ENCODE results near the gene NKD2. TPM values are rescaled to one million over a fixed set of nuclear protein-coding genes. Genes with fewer than 3 reads are reported as not detected.
A peak's percentile ranks its signal among the peaks of the same experiment; 100 is the strongest.

Gene NKD2
- total RNA-seq, 3 donors from 2014 or later: 0.54 to 0.94 (median 0.58) TPM

DNA sequence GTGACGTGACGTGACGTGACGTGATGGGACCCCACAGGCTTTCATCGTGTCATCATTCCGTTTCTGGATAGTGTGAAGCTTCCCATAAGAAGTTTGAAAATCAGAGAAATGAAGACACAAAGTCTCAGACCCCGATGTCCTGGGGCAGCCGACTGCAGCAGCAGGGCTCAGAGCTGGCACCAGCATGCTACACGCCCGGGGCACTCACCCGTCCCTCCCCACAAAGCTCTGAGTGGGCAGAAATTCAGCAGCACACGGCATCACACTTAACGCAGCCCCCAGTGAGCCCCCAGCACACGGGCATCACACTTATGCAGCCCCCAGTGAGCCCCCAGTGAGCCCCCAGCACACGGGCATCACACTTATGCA is 61.1 kb downstream of the NKD2 start:
- Mint-ChIP-seq H3K4me3 (no peak overlapping the region), H3K27me3 (ENCODE audit: low read depth) (no peaks in the 10 kb centered on the region), H3K36me3 (ENCODE audit: insufficient read depth) (no peaks in the 10 kb centered on the region), H3K9me3 (no peaks in the 10 kb centered on the region), H3K4me1 (ENCODE audit: low read depth) (no peaks in the 10 kb centered on the region)
- ATAC-seq (no peak), DNase-seq (no peak)

DNA sequence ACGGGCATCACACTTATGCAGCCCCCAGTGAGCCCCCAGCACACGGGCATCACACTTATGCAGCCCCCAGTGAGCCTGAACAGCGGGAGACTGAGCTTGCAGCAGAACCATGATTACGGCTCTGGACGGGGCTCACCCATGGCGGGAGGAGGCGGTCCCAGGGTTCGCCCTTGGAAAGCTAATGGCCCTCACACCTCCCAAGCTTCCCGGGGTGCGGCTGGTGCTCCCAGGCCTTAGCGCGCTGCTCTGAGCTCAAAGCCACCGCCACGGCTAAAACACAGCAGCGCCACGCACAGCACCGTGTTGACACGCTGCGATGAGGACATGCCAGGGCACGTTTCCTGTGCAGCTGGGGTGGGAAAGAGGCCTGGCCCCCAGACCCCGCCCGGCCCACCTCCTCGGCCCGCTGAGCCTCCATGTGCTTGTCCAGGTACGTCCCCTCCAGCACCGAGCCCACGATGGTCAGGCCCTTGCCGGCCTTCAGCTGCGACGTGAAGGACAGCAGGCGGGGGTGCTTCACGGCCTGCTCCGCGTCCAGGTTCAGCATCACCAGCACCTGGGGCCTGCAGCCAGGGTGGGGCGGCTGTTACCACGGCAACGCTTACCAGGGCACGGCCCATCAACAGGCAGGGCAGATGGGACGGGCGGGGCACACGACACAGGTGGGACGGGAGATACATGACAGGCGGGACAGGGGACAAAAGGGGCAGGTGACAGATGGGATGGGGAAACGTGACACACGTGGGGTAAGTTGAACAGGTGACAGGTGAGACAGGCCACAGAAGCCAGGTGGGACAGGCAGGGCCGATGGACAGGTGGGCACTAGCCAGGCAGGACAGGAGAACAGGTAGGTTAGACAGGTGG is 64.9 kb downstream of the NKD2 start:
- Mint-ChIP-seq H3K27me3 (ENCODE audit: low read depth) (no peaks in the 10 kb centered on the region), H3K36me3 (ENCODE audit: insufficient read depth) (peaks cover 1% of the 10 kb centered on the region), H3K4me1 (ENCODE audit: low read depth) (no peaks in the 10 kb centered on the region), H3K9me3 (no peaks in the 10 kb centered on the region), H3K4me3 (no peak overlapping the region)
- no peak for DNase-seq
- no peak for ATAC-seq

DNA sequence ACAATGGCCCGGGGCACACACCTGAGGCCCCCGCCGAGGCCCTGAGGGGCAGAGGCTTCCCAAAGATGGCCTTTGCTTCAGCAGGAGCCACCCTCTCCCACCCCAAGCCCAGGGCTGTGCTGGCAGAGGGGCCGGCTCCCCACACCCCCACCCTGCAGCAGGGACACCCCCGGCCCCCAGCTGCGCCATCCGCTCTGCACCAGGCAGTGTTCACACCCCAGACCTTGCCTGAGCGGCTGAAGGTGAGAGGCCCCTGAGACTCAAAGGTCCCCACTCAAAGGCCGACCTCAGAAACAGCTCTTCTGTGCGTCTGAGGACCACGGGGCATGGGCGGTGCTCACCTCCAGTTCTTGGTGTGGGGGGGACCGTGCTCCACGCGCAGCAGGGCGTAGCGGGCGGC is 65.6 kb downstream of the NKD2 start:
- ATAC-seq: no peak
- H3K27me3 Mint-ChIP-seq (ENCODE audit: low read depth): no peaks in the 10 kb centered on the region

DNA sequence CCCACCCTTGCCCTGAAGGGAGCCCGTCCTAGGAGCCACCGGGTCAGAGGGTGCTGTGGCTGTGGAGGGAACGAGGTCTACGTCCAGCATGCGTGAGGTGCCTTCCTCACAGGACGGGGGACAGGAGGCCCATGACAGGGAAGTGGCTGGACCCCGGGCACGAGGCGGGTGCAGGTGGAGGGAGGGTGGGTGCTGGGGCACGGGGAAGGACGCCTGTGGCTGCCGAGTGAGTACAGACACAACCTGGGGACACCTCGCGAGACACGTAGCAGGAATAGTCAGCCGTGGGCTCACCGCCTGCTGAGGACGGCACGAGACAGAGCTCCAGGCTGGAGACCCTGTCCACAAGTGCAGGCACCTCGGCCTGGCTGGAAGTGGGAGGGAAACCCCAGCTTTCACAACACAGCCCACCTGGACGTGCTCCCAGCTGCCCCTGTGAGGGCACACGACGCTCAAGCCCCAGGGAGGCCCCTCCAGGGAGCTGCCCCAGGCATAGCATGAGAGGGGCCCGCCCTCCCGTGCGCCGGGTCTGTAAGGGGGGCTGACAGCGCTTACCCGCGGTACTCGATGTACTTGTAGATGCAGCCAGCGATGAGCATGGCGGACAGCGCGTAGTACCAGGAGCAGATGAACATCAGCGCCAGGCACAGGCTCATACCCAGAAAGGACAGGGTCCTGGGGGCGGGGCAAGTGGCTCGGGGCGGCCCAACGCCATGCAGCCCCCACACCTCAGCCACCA is 66.4 kb downstream of the NKD2 start:
- H3K9me3 Mint-ChIP-seq: no peaks in the 10 kb centered on the region
- DNase-seq (no peak), ATAC-seq (no peak)
- peaks cover 2% of the 10 kb centered on the region for H3K36me3 Mint-ChIP-seq (ENCODE audit: insufficient read depth)
- H3K4me1 Mint-ChIP-seq (ENCODE audit: low read depth): no peaks in the 10 kb centered on the region
- H3K4me3 Mint-ChIP-seq: no peak overlapping the region
- H3K27me3 Mint-ChIP-seq (ENCODE audit: low read depth): no peaks in the 10 kb centered on the region

More for the DNA sequence above, 65.6 kb downstream of the NKD2 start:
- Mint-ChIP-seq H3K9me3 (no peaks in the 10 kb centered on the region), H3K4me1 (ENCODE audit: low read depth) (no peaks in the 10 kb centered on the region), H3K36me3 (ENCODE audit: insufficient read depth) (peaks cover 2% of the 10 kb centered on the region), H3K4me3 (no peak overlapping the region)
- no peak for DNase-seq

DNA sequence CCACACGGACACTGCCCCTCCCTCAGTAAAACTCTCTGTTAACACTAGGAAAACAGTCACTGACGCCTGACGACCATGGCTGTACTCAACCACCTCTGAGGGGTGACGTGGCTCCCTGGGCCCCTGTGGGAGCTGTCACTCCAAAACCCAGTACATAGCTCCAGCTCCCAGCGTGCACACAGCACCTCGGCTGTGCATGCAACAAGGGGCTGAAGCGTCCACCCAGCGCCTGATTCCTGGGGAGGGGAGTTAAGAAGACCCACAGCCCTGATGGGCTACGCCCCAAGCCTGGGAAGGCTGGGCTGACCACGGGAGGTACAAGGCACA is 66.9 kb downstream of the NKD2 start:
- Mint-ChIP-seq H3K9me3 (no peaks in the 10 kb centered on the region), H3K27me3 (ENCODE audit: low read depth) (no peaks in the 10 kb centered on the region), H3K36me3 (ENCODE audit: insufficient read depth) (peaks cover 2% of the 10 kb centered on the region), H3K4me3 (no peak overlapping the region), H3K4me1 (ENCODE audit: low read depth) (no peaks in the 10 kb centered on the region)
- DNase-seq: no peak
- no peak for ATAC-seq

DNA sequence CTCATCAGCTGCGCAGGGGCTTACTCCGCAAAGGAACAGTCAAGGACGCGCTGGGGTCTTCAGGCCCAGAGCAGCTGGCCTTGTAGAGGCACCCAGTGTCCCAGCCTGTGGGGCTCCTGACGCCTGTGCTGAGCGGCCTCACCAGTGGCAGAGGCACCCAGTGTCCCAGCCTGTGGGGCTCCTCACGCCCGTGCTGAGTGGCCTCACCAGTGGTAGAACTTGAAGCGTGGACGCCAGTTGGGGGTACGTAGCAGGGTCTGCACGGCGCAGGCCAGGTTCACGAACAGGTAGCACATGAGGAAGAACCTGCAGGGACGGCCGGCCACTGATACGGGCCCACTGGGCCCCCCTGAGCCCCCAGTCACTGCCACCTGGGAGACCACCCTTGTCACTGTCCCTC is 67.3 kb downstream of the NKD2 start:
- Mint-ChIP-seq H3K9me3 (no peaks in the 10 kb centered on the region), H3K4me1 (ENCODE audit: low read depth) (no peaks in the 10 kb centered on the region), H3K4me3 (no peak overlapping the region), H3K27me3 (ENCODE audit: low read depth) (no peaks in the 10 kb centered on the region), H3K36me3 (ENCODE audit: insufficient read depth) (peaks cover 2% of the 10 kb centered on the region)
- ATAC-seq (no peak), DNase-seq (no peak)

DNA sequence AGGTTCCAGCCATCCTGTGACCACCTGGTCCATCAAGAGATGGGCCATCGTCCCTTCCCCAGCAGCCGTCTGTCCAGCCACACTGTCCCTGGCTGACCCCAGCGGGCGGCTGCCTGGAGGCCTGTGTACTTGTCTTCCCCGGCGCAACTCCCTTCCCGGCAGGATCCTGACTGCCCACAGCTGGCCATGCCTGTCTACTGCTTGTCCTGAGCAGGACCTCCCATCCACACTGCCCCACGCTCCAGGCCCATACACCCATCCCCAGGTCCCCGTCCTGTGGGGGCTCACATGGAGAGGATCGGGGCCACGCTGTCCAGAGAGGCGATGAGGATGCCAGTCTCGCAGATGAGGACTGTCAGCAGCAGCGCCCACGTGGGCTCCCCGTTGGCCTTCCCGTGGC is 67.8 kb downstream of the NKD2 start:
- Mint-ChIP-seq H3K9me3 (no peaks in the 10 kb centered on the region), H3K27me3 (ENCODE audit: low read depth) (no peaks in the 10 kb centered on the region), H3K4me3 (no peak overlapping the region), H3K36me3 (ENCODE audit: insufficient read depth) (peaks cover 5% of the 10 kb centered on the region), H3K4me1 (ENCODE audit: low read depth) (no peaks in the 10 kb centered on the region)
- DNase-seq (no peak), ATAC-seq (peak in 1 of 2 donors; percentile 27)

DNA sequence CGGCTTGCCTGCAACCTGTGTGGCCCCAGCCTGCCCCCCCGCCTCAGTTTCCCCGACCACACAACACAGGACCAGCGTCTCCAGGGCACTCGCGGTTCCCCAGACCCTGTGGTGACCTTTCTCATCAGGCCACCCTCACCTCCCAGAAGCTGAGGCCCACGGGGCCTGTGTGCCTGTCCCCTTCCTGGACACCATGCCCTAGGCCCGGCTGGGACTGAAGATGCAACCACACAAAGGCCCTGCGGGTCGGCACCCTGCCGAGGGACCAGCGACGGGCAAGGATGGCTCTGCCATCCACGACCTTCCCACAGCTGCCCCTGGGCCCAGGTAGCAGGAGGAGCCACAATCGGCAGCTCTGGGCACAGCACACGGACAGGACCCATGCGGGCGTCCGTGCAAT is 68.4 kb downstream of the NKD2 start:
- Mint-ChIP-seq H3K27me3 (ENCODE audit: low read depth) (no peaks in the 10 kb centered on the region), H3K4me1 (ENCODE audit: low read depth) (no peaks in the 10 kb centered on the region), H3K4me3 (no peak overlapping the region), H3K9me3 (no peaks in the 10 kb centered on the region), H3K36me3 (ENCODE audit: insufficient read depth) (peaks cover 5% of the 10 kb centered on the region)
- DNase-seq: no peak
- no peak for ATAC-seq

DNA sequence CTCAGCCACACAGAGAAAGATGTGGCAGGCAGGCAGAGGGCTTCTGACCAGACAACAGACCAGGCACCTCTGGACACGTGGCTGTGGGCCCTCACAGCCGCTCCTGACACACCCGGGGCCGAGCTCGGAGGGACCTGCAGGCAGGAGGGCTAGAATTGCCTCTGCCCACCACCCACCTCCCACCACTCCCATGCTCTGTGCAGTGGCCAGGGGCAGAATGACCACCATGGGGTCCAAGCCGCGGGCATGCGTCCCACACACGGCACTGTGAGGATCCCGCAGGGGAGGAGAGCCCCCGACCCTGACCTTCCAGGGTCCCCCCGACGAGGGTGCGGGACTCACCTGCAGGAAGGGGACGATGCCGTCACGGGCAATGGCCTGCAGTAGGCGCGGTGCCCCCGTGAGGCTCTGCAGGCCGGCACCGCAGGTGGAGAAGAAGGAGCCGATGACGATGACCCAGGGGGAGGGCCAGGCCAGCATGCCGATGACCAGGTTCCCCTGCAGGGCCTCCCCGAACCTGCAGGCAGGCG is 69.0 kb downstream of the NKD2 start:
- Mint-ChIP-seq H3K27me3 (ENCODE audit: low read depth) (no peaks in the 10 kb centered on the region), H3K4me3 (no peak overlapping the region), H3K36me3 (ENCODE audit: insufficient read depth) (peaks cover 5% of the 10 kb centered on the region), H3K4me1 (ENCODE audit: low read depth) (no peaks in the 10 kb centered on the region), H3K9me3 (no peaks in the 10 kb centered on the region)
- DNase-seq (no peak), ATAC-seq (no peak)

DNA sequence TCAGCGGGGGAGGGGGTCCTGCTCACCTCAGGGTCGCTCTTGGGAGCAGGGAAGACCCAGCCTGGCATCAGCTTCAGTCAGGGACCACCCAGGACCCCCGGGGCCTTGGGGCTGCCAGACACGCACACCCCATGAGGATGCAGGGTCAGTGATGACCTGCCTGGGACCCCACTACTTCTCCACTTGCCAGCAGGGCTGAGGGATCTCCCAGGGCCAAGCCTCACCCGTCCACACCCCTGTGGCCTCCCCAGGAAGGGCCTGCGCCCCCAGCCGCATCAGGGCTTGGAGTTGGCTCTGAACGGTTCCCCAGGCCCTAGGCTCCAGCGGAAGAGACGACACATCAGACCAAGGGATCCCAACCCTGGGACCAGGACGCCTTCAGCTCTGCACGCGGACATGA is 69.6 kb downstream of the NKD2 start:
- Mint-ChIP-seq H3K4me3 (no peak overlapping the region), H3K9me3 (no peaks in the 10 kb centered on the region), H3K27me3 (ENCODE audit: low read depth) (no peaks in the 10 kb centered on the region), H3K4me1 (ENCODE audit: low read depth) (no peaks in the 10 kb centered on the region), H3K36me3 (ENCODE audit: insufficient read depth) (peaks cover 5% of the 10 kb centered on the region)
- ATAC-seq: no peak
- DNase-seq: no peak

DNA sequence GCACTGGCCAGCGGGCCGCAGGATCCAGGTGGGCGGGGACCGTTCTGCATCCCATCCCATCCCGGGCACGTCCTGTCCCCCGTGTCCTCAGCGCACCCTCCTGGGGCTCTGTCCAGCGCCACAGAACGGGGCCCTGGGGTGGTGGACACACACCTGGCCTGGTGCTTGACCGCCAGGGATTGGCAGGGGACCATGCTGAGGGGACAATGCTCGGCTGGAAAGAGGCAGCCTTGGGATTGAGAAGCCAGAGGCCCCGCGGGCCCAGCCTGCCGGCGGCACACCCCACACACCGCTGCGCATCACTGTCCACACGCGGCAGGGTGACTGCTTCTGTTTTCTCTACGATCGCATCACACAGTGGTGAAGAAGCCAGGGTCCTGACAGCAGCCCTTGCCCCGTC is 70.2 kb downstream of the NKD2 start:
- Mint-ChIP-seq H3K9me3 (no peaks in the 10 kb centered on the region), H3K36me3 (ENCODE audit: insufficient read depth) (peaks cover 5% of the 10 kb centered on the region), H3K4me1 (ENCODE audit: low read depth) (no peaks in the 10 kb centered on the region), H3K27me3 (ENCODE audit: low read depth) (no peaks in the 10 kb centered on the region), H3K4me3 (no peak overlapping the region)
- no peak for ATAC-seq
- DNase-seq: no peak

DNA sequence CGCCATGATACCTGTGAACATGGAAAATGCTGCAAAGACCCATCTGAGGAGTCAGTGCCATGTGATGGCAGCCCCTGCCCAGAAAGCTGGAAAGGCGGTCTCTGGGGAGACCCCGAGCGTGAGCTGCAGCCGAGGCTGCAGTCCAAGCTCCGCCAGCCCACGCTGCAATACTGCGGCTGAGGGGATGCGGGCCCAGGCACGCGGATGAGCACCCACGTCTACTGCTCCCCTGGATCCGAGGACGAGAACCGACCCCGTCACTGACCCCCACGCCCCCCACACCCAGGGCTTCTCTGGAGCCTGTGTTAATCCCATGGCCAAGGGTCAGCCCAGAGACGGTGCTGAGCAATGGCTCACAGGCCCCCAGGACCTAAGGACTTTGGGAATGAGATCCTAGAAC is 70.9 kb downstream of the NKD2 start:
- peaks cover 7% of the 10 kb centered on the region for H3K36me3 Mint-ChIP-seq (ENCODE audit: insufficient read depth)
- H3K4me1 Mint-ChIP-seq (ENCODE audit: low read depth): no peaks in the 10 kb centered on the region
- DNase-seq: no peak
- H3K27me3 Mint-ChIP-seq (ENCODE audit: low read depth): no peaks in the 10 kb centered on the region
- no peaks in the 10 kb centered on the region for H3K9me3 Mint-ChIP-seq
- no peak overlapping the region for H3K4me3 Mint-ChIP-seq
- no peak for ATAC-seq

DNA sequence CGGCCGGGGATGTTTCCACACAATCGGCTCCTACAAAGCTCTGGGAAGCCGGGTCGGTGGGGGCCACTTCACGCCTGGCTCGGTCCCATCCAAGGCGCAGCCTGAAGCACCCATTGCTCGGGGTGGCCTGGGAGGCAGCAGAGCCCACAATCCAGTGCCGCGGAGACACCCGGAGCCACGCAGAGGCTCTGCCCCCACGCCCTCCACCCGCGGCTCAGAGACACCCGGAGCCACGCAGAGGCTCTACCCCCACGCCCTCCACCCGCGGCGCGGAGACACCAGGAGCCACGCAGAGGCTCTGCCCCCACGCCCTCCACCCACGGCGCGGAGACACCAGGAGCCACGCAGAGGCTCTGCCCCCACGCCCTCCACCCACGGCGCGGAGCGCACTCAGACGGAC is 71.4 kb downstream of the NKD2 start:
- Mint-ChIP-seq H3K9me3 (no peaks in the 10 kb centered on the region), H3K4me3 (no peak overlapping the region), H3K36me3 (ENCODE audit: insufficient read depth) (peaks cover 7% of the 10 kb centered on the region), H3K27me3 (ENCODE audit: low read depth) (no peaks in the 10 kb centered on the region), H3K4me1 (ENCODE audit: low read depth) (no peaks in the 10 kb centered on the region)
- no peak for ATAC-seq
- DNase-seq: no peak

DNA sequence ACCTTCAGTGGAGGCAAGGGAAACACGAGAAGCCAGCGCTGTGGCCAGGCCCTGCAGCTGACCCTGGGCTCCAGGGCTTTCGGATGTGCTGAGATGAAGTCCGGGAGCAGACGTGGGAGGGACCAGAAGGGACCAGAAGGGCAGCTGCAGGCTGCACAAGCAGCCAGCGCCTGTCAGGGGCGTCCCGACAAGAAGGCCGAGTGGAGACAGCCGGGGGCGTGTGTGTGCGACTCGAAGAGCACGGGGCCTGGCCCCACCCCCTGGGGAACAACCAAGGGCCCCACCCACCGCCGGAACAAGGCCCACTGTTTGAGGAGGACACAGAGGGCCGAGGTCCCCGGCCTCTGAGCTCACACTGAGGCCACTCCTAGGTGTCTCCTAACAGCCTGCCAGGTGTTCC is 71.8 kb downstream of the NKD2 start:
- Mint-ChIP-seq H3K27me3 (ENCODE audit: low read depth) (no peaks in the 10 kb centered on the region), H3K4me3 (no peak overlapping the region), H3K4me1 (ENCODE audit: low read depth) (no peaks in the 10 kb centered on the region), H3K9me3 (no peaks in the 10 kb centered on the region), H3K36me3 (ENCODE audit: insufficient read depth) (peaks cover 7% of the 10 kb centered on the region)
- no peak for ATAC-seq
- no peak for DNase-seq

DNA sequence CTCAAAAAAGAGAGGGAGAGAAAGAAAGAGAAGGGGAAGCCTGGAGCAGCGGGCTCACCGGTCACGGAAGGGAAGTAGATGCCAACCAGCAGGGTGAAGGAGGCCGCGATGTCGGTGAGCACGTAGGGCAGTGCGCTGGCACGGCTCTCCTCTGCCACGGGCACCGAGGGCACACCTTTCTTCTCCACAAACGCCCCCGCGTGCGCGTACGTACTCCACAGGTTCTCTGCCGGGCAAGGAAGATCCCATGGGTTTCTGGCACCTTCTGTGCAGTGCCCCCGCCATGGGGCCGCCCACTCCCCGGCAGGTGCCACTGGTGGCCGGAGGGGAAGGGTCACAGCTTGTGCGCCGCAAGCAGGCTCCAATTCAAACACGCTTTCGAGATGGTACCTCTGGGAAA is 72.9 kb downstream of the NKD2 start:
- Mint-ChIP-seq H3K36me3 (ENCODE audit: insufficient read depth) (peaks cover 7% of the 10 kb centered on the region), H3K4me1 (ENCODE audit: low read depth) (no peaks in the 10 kb centered on the region), H3K9me3 (no peaks in the 10 kb centered on the region), H3K4me3 (no peak overlapping the region), H3K27me3 (ENCODE audit: low read depth) (no peaks in the 10 kb centered on the region)
- DNase-seq (no peak), ATAC-seq (no peak)
